Subcutaneous abdominal adipose tissue (tissue), 5 donors: ENCODE data around the gene PBX3.

Experiments used
- H3K27ac ChIP-seq: one replicate; pipeline ENCODE4 v1.7.0; 2013; ENCODE audit warnings: low read depth, mild to moderate bottlenecking, inconsistent platforms, low read length, moderate library complexity
- H3K27me3 ChIP-seq, 5 donors: one replicate each; pipeline ENCODE4 v1.7.0; 2013; ENCODE audit warnings: low read length in 5 of 5, inconsistent platforms in 1 of 5; ENCODE audit not compliant: control insufficient read depth in 5 of 5, insufficient read depth in 4 of 5
- H3K36me3 ChIP-seq, 5 donors: one replicate each; pipeline ENCODE4 v1.7.0; 2013; ENCODE audit warnings: low read length in 5 of 5; ENCODE audit not compliant: control insufficient read depth in 5 of 5, insufficient read depth in 5 of 5
- H3K4me1 ChIP-seq, 5 donors: one replicate each; pipeline ENCODE4 v1.7.0; 2013; ENCODE audit warnings: low read length in 5 of 5, mild to moderate bottlenecking in 3 of 5, moderate library complexity in 1 of 5; ENCODE audit not compliant: control insufficient read depth in 5 of 5, insufficient read depth in 5 of 5
- H3K4me3 ChIP-seq, 5 donors: one replicate each; pipeline ENCODE4 v1.7.0; 2013; ENCODE audit warnings: low read length in 5 of 5, low read depth in 1 of 5
- H3K9ac ChIP-seq, 5 donors: one replicate each; pipeline ENCODE4 v1.7.0; 2013; ENCODE audit warnings: low read length in 5 of 5, mild to moderate bottlenecking in 4 of 5, moderate library complexity in 3 of 5
- H3K9me3 ChIP-seq, 5 donors: one replicate each; pipeline ENCODE4 v1.7.0; 2013; ENCODE audit warnings: low read length in 5 of 5; ENCODE audit not compliant: control insufficient read depth in 5 of 5
- donor health status: healthy.
- donor health status: healthy.
- donor health status: healthy.
- donor health status: healthy.
- donor health status: healthy.

Gene PBX3

GRCh38 chr9:125787715-125788114 is 40.5 kb downstream of the PBX3 start:
- Histone ChIP-seq H3K9me3 (no peaks in the 10 kb centered on the region), H3K9ac (no peak overlapping the region), H3K4me3 (no peak overlapping the region), H3K27ac (no peak overlapping the region), H3K4me1 (peaks cover 0 to 16% (median 8%) of the 10 kb centered on the region in 5 donors), H3K36me3 (no peaks in the 10 kb centered on the region), H3K27me3 (no peaks in the 10 kb centered on the region)

- H3K9me3 ChIP-seq = no peaks in the 10 kb centered on the region
- no peak overlapping the region for H3K9ac ChIP-seq
- H3K36me3 ChIP-seq = no peaks in the 10 kb centered on the region
- no peak overlapping the region for H3K27ac ChIP-seq
- H3K27me3 ChIP-seq = no peaks in the 10 kb centered on the region
- peaks cover 0 to 13% (median 8%) of the 10 kb centered on the region in 5 donors for H3K4me1 ChIP-seq
- no peak overlapping the region for H3K4me3 ChIP-seq
These were observed 42.0 kb downstream of the PBX3 start for GRCh38 chr9:125789196-125789595.

- H3K36me3 ChIP-seq = no peaks in the 10 kb centered on the region
- no peak overlapping the region for H3K9ac ChIP-seq
- no peaks in the 10 kb centered on the region for H3K9me3 ChIP-seq
- peaks cover 0 to 6% (median 4%) of the 10 kb centered on the region in 5 donors for H3K4me1 ChIP-seq
- no peak overlapping the region for H3K4me3 ChIP-seq
- H3K27ac ChIP-seq = no peak overlapping the region
- no peaks in the 10 kb centered on the region for H3K27me3 ChIP-seq
These were observed 47.5 kb downstream of the PBX3 start for GRCh38 chr9:125794708-125795107.

GRCh38 chr9:125795970-125796596 is 48.9 kb downstream of the PBX3 start:
- H3K27ac ChIP-seq = no peak overlapping the region
- H3K36me3 ChIP-seq = no peaks in the 10 kb centered on the region
- no peaks in the 10 kb centered on the region for H3K9me3 ChIP-seq
- H3K27me3 ChIP-seq = no peaks in the 10 kb centered on the region
- no peak overlapping the region for H3K4me3 ChIP-seq
- H3K4me1 ChIP-seq = peaks cover 0 to 6% (median 4%) of the 10 kb centered on the region in 5 donors
- H3K9ac ChIP-seq = no peak overlapping the region

- Histone ChIP-seq H3K4me3 (no peak overlapping the region), H3K4me1 (peaks cover 0 to 6% (median 4%) of the 10 kb centered on the region in 5 donors), H3K9ac (peak overlapping the region in 1 of 5 donors; percentile 46), H3K27ac (no peak overlapping the region), H3K36me3 (no peaks in the 10 kb centered on the region), H3K27me3 (no peaks in the 10 kb centered on the region), H3K9me3 (no peaks in the 10 kb centered on the region)
These were observed 50.8 kb downstream of the PBX3 start for GRCh38 chr9:125797930-125798329.

DNA sequence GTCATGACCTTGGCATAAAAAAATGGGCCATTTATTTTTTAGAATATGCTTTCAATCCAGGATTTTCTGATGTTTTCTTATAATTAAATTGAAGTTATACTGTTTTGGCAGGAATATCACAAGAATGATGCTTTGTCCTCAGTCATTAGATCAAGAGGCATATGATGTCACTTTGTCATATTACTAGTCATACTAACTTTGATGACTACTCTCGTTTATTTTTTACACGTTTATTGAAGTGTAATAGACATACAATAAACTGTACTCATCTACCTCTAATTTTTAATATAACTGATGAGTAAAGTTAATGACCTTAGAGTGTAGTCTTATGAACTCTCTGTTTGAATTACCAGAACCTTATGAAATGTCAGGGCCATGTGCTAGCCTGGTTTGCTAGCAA is 56.4 kb downstream of the PBX3 start:
- Histone ChIP-seq H3K9me3 (no peaks in the 10 kb centered on the region), H3K9ac (no peak overlapping the region), H3K4me1 (peaks cover 0 to 6% (median 0%) of the 10 kb centered on the region in 5 donors), H3K27ac (no peak overlapping the region), H3K4me3 (no peak overlapping the region), H3K27me3 (no peaks in the 10 kb centered on the region), H3K36me3 (no peaks in the 10 kb centered on the region)

GRCh38 chr9:125805057-125805456 is 57.9 kb downstream of the PBX3 start:
- Histone ChIP-seq H3K9me3 (no peaks in the 10 kb centered on the region), H3K27me3 (no peaks in the 10 kb centered on the region), H3K4me3 (no peak overlapping the region), H3K4me1 (peaks cover 0 to 6% (median 0%) of the 10 kb centered on the region in 5 donors), H3K36me3 (no peaks in the 10 kb centered on the region), H3K9ac (no peak overlapping the region), H3K27ac (no peak overlapping the region)

- H3K4me3 ChIP-seq = no peak overlapping the region
- no peaks in the 10 kb centered on the region for H3K27me3 ChIP-seq
- H3K36me3 ChIP-seq = no peaks in the 10 kb centered on the region
- no peak overlapping the region for H3K9ac ChIP-seq
- H3K9me3 ChIP-seq = no peaks in the 10 kb centered on the region
- peaks cover 0 to 6% (median 0%) of the 10 kb centered on the region in 5 donors for H3K4me1 ChIP-seq
- H3K27ac ChIP-seq = no peak overlapping the region
These were observed 58.4 kb downstream of the PBX3 start for GRCh38 chr9:125805586-125805985.

DNA sequence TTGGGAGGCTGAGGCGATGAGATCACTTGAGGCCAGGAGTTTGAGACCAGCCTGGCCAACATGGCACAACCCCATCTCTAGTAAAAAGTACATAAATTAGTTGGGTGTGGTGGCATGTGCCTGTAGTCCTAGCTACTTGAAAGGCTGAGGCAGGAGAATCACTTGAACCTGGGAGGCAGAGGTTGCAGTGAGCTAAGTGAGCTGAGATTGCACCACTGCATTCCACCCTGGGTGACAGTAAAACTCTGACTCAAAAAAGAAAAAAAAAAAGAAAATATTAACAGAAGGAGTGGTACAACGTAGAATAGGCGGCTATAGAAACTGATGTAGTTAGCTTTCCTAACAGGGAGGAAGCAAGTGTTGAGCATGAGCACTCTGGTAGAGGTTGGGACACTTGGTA is 59.9 kb downstream of the PBX3 start:
- Histone ChIP-seq H3K9ac (no peak overlapping the region), H3K4me3 (no peak overlapping the region), H3K4me1 (peaks cover 0 to 6% (median 0%) of the 10 kb centered on the region in 5 donors), H3K9me3 (no peaks in the 10 kb centered on the region), H3K27ac (no peak overlapping the region), H3K36me3 (no peaks in the 10 kb centered on the region), H3K27me3 (no peaks in the 10 kb centered on the region)

DNA sequence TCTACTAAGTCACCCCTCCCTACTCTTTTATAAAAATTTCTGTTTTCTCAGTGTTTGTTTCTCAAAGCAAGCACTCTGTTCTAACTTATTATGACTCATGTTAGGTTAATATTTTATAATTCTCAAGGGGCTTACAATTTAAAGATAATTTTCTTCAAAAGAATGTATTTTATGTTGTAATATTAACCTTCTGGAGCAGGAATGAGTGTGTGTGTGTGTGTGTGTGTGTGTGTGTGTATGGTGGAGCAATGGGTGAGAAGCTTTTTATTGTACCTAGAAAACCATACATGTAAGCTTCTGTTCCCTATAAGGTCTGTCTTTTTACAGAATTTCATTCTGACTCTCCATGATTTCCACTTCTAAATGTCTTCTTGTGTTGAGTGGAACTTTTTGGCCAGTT is 63.0 kb downstream of the PBX3 start:
- H3K27ac ChIP-seq = no peak overlapping the region

More for the DNA sequence above, 63.0 kb downstream of the PBX3 start:
- Histone ChIP-seq H3K9me3 (no peaks in the 10 kb centered on the region), H3K4me3 (no peak overlapping the region), H3K9ac (no peak overlapping the region), H3K27me3 (no peaks in the 10 kb centered on the region), H3K36me3 (no peaks in the 10 kb centered on the region), H3K4me1 (peaks cover 0 to 4% (median 0%) of the 10 kb centered on the region in 5 donors)
